Measurements from ENCODE around the gene ROR1.

The ROR1 gene

GRCh38 chr1:64050601-64051000, 276.8 kb downstream of the ROR1 start:
- DNase-seq: no peak
- no peaks in the 10 kb centered on the region for H3K9me3 ChIP-seq (ENCODE audit: control insufficient read depth, low read length)
- H3K36me3 ChIP-seq (ENCODE audit: control insufficient read depth, insufficient read depth, low read length): no peaks in the 10 kb centered on the region
- no peak overlapping the region for H3K27ac ChIP-seq (ENCODE audit: insufficient read depth, low read length, poor library complexity, severe bottlenecking)
- H3K4me1 ChIP-seq (ENCODE audit: control insufficient read depth, insufficient read depth, low read length, poor library complexity, severe bottlenecking): no peaks in the 10 kb centered on the region
- no peak overlapping the region for H3K4me3 ChIP-seq (ENCODE audit: insufficient read depth, low read depth, low read length, poor library complexity, severe bottlenecking)
- no peaks in the 10 kb centered on the region for H3K27me3 ChIP-seq (replicated peaks; ENCODE audit: control insufficient read depth, insufficient read depth, low read length, poor library complexity, severe bottlenecking)

- no peaks in the 10 kb centered on the region for H3K36me3 ChIP-seq (ENCODE audit: control insufficient read depth, insufficient read depth, low read length)
- no peaks in the 10 kb centered on the region for H3K9me3 ChIP-seq (ENCODE audit: control insufficient read depth, low read length)
- no peaks in the 10 kb centered on the region for H3K4me1 ChIP-seq (ENCODE audit: control insufficient read depth, insufficient read depth, low read length, poor library complexity, severe bottlenecking)
- H3K27me3 ChIP-seq (replicated peaks; ENCODE audit: control insufficient read depth, insufficient read depth, low read length, poor library complexity, severe bottlenecking): no peaks in the 10 kb centered on the region
- no peak overlapping the region for H3K4me3 ChIP-seq (ENCODE audit: insufficient read depth, low read depth, low read length, poor library complexity, severe bottlenecking)
- H3K27ac ChIP-seq (ENCODE audit: insufficient read depth, low read length, poor library complexity, severe bottlenecking): no peak overlapping the region
- DNase-seq: no peak
These were observed 278.0 kb downstream of the ROR1 start for GRCh38 chr1:64051796-64052195.

GRCh38 chr1:64052777-64053176, 279.0 kb downstream of the ROR1 start:
- Histone ChIP-seq H3K27ac (ENCODE audit: insufficient read depth, low read length, poor library complexity, severe bottlenecking) (no peak overlapping the region), H3K9me3 (ENCODE audit: control insufficient read depth, low read length) (no peaks in the 10 kb centered on the region), H3K4me3 (ENCODE audit: insufficient read depth, low read depth, low read length, poor library complexity, severe bottlenecking) (no peak overlapping the region), H3K4me1 (ENCODE audit: control insufficient read depth, insufficient read depth, low read length, poor library complexity, severe bottlenecking) (no peaks in the 10 kb centered on the region), H3K36me3 (ENCODE audit: control insufficient read depth, insufficient read depth, low read length) (no peaks in the 10 kb centered on the region), H3K27me3 (replicated peaks; ENCODE audit: control insufficient read depth, insufficient read depth, low read length, poor library complexity, severe bottlenecking) (no peaks in the 10 kb centered on the region)
- DNase-seq: no peak

- Histone ChIP-seq H3K4me3 (ENCODE audit: insufficient read depth, low read depth, low read length, poor library complexity, severe bottlenecking) (no peak overlapping the region), H3K27ac (ENCODE audit: insufficient read depth, low read length, poor library complexity, severe bottlenecking) (no peak overlapping the region), H3K27me3 (replicated peaks; ENCODE audit: control insufficient read depth, insufficient read depth, low read length, poor library complexity, severe bottlenecking) (no peaks in the 10 kb centered on the region), H3K4me1 (ENCODE audit: control insufficient read depth, insufficient read depth, low read length, poor library complexity, severe bottlenecking) (no peaks in the 10 kb centered on the region), H3K36me3 (ENCODE audit: control insufficient read depth, insufficient read depth, low read length) (no peaks in the 10 kb centered on the region), H3K9me3 (ENCODE audit: control insufficient read depth, low read length) (no peaks in the 10 kb centered on the region)
- DNase-seq: no peak
These were observed 281.5 kb downstream of the ROR1 start for GRCh38 chr1:64055310-64055709.

- Histone ChIP-seq H3K4me1 (ENCODE audit: control insufficient read depth, insufficient read depth, low read length, poor library complexity, severe bottlenecking) (no peaks in the 10 kb centered on the region), H3K9me3 (ENCODE audit: control insufficient read depth, low read length) (no peaks in the 10 kb centered on the region), H3K36me3 (ENCODE audit: control insufficient read depth, insufficient read depth, low read length) (no peaks in the 10 kb centered on the region), H3K27me3 (replicated peaks; ENCODE audit: control insufficient read depth, insufficient read depth, low read length, poor library complexity, severe bottlenecking) (no peaks in the 10 kb centered on the region), H3K4me3 (ENCODE audit: insufficient read depth, low read depth, low read length, poor library complexity, severe bottlenecking) (no peak overlapping the region), H3K27ac (ENCODE audit: insufficient read depth, low read length, poor library complexity, severe bottlenecking) (no peak overlapping the region)
- DNase-seq: no peak
These were observed 285.7 kb downstream of the ROR1 start for GRCh38 chr1:64059556-64059955.

GRCh38 chr1:64060611-64061302, 286.9 kb downstream of the ROR1 start:
- Histone ChIP-seq H3K27me3 (replicated peaks; ENCODE audit: control insufficient read depth, insufficient read depth, low read length, poor library complexity, severe bottlenecking) (no peaks in the 10 kb centered on the region), H3K9me3 (ENCODE audit: control insufficient read depth, low read length) (no peaks in the 10 kb centered on the region), H3K4me3 (ENCODE audit: insufficient read depth, low read depth, low read length, poor library complexity, severe bottlenecking) (no peak overlapping the region), H3K36me3 (ENCODE audit: control insufficient read depth, insufficient read depth, low read length) (no peaks in the 10 kb centered on the region), H3K27ac (ENCODE audit: insufficient read depth, low read length, poor library complexity, severe bottlenecking) (no peak overlapping the region), H3K4me1 (ENCODE audit: control insufficient read depth, insufficient read depth, low read length, poor library complexity, severe bottlenecking) (no peaks in the 10 kb centered on the region)
- no peak for DNase-seq

GRCh38 chr1:64061430-64062104, 287.8 kb downstream of the ROR1 start:
- Histone ChIP-seq H3K36me3 (ENCODE audit: control insufficient read depth, insufficient read depth, low read length) (no peaks in the 10 kb centered on the region), H3K27ac (ENCODE audit: insufficient read depth, low read length, poor library complexity, severe bottlenecking) (no peak overlapping the region), H3K27me3 (replicated peaks; ENCODE audit: control insufficient read depth, insufficient read depth, low read length, poor library complexity, severe bottlenecking) (no peaks in the 10 kb centered on the region), H3K9me3 (ENCODE audit: control insufficient read depth, low read length) (no peaks in the 10 kb centered on the region), H3K4me1 (ENCODE audit: control insufficient read depth, insufficient read depth, low read length, poor library complexity, severe bottlenecking) (no peaks in the 10 kb centered on the region), H3K4me3 (ENCODE audit: insufficient read depth, low read depth, low read length, poor library complexity, severe bottlenecking) (no peak overlapping the region)
- no peak for DNase-seq

- Histone ChIP-seq H3K27ac (ENCODE audit: insufficient read depth, low read length, poor library complexity, severe bottlenecking) (no peak overlapping the region), H3K27me3 (replicated peaks; ENCODE audit: control insufficient read depth, insufficient read depth, low read length, poor library complexity, severe bottlenecking) (no peaks in the 10 kb centered on the region)
- DNase-seq: no peak
These were observed 288.7 kb downstream of the ROR1 start for GRCh38 chr1:64062529-64062928.

GRCh38 chr1:64062941-64063581, 289.2 kb downstream of the ROR1 start:
- no peak overlapping the region for H3K4me3 ChIP-seq (ENCODE audit: insufficient read depth, low read depth, low read length, poor library complexity, severe bottlenecking)
- no peaks in the 10 kb centered on the region for H3K27me3 ChIP-seq (replicated peaks; ENCODE audit: control insufficient read depth, insufficient read depth, low read length, poor library complexity, severe bottlenecking)
- no peaks in the 10 kb centered on the region for H3K9me3 ChIP-seq (ENCODE audit: control insufficient read depth, low read length)
- H3K4me1 ChIP-seq (ENCODE audit: control insufficient read depth, insufficient read depth, low read length, poor library complexity, severe bottlenecking): no peaks in the 10 kb centered on the region
- no peak for DNase-seq
- H3K36me3 ChIP-seq (ENCODE audit: control insufficient read depth, insufficient read depth, low read length): no peaks in the 10 kb centered on the region
- H3K27ac ChIP-seq (ENCODE audit: insufficient read depth, low read length, poor library complexity, severe bottlenecking): no peak overlapping the region

More at GRCh38 chr1:64062529-64062928, 288.7 kb downstream of the ROR1 start:
- H3K9me3 ChIP-seq (ENCODE audit: control insufficient read depth, low read length): no peaks in the 10 kb centered on the region
- no peak overlapping the region for H3K4me3 ChIP-seq (ENCODE audit: insufficient read depth, low read depth, low read length, poor library complexity, severe bottlenecking)
- H3K4me1 ChIP-seq (ENCODE audit: control insufficient read depth, insufficient read depth, low read length, poor library complexity, severe bottlenecking): no peaks in the 10 kb centered on the region
- no peaks in the 10 kb centered on the region for H3K36me3 ChIP-seq (ENCODE audit: control insufficient read depth, insufficient read depth, low read length)

- Histone ChIP-seq H3K27ac (ENCODE audit: insufficient read depth, low read length, poor library complexity, severe bottlenecking) (no peak overlapping the region), H3K4me3 (ENCODE audit: insufficient read depth, low read depth, low read length, poor library complexity, severe bottlenecking) (no peak overlapping the region), H3K36me3 (ENCODE audit: control insufficient read depth, insufficient read depth, low read length) (no peaks in the 10 kb centered on the region), H3K4me1 (ENCODE audit: control insufficient read depth, insufficient read depth, low read length, poor library complexity, severe bottlenecking) (no peaks in the 10 kb centered on the region), H3K27me3 (replicated peaks; ENCODE audit: control insufficient read depth, insufficient read depth, low read length, poor library complexity, severe bottlenecking) (no peaks in the 10 kb centered on the region), H3K9me3 (ENCODE audit: control insufficient read depth, low read length) (no peaks in the 10 kb centered on the region)
- no peak for DNase-seq
These were observed 291.8 kb downstream of the ROR1 start for GRCh38 chr1:64065571-64065970.
